Stomach smooth muscle (tissue), 2 donors: ENCODE data around the gene PAFAH1B2.

Experiments used
- H3K27ac ChIP-seq: one replicate; pipeline ENCODE4 v1.7.0; 2013; ENCODE audit warnings: mild to moderate bottlenecking, low read length, inconsistent platforms
- H3K27me3 ChIP-seq, 2 donors: one replicate each; pipeline ENCODE4 v1.7.0; 2013; ENCODE audit warnings: low read length in 2 of 2; ENCODE audit not compliant: insufficient read depth in 2 of 2, control insufficient read depth in 1 of 2
- H3K36me3 ChIP-seq, 2 donors: one replicate each; pipeline ENCODE4 v1.7.0; 2013; ENCODE audit warnings: low read length in 2 of 2; ENCODE audit not compliant: control insufficient read depth in 2 of 2, insufficient read depth in 2 of 2
- H3K4me1 ChIP-seq: one replicate; pipeline ENCODE4 v1.7.0; 2013; ENCODE audit warnings: low read length; ENCODE audit not compliant: control insufficient read depth, insufficient read depth
- H3K4me3 ChIP-seq, 2 donors: one replicate each; pipeline ENCODE4 v1.7.0; 2013; ENCODE audit warnings: low read length in 2 of 2
- H3K9ac ChIP-seq, 2 donors: one replicate each; pipeline ENCODE4 v1.7.0; 2013; ENCODE audit warnings: low read length in 2 of 2, mild to moderate bottlenecking in 1 of 2
- H3K9me3 ChIP-seq, 2 donors: one replicate each; pipeline ENCODE4 v1.7.0; 2013; ENCODE audit warnings: low read length in 2 of 2; ENCODE audit not compliant: control insufficient read depth in 2 of 2
- donor health status: healthy.
- donor health status: Pancreatic carcinoma.

PAFAH1B2 gene

DNA sequence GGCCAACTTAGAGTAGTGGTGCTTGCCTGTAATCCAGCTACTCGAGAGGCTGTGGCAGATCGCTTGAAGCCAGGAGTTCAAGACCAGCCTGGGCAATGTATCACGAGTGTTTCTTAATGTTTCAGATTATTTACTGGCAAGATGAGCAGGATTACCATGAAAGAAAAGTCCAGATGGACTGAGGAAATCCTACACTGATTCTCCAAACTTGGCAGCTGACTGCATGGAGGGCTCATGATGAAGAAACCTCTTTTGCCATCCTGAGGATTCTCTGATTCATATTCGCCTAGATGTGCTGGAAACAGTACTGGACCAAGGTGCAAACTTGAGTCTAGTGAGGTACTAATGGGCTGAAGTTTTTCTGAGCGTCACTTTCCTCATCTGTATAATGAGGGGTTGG lies 31.7 kb downstream of the PAFAH1B2 start:
- Histone ChIP-seq H3K27me3 (no peaks in the 10 kb centered on the region), H3K9me3 (no peaks in the 10 kb centered on the region), H3K36me3 (peaks cover 6% of the 10 kb centered on the region in 2 donors), H3K9ac (no peak overlapping the region), H3K27ac (peak overlapping the region; percentile 46), H3K4me1 (peaks cover 36% of the 10 kb centered on the region), H3K4me3 (no peak overlapping the region)

DNA sequence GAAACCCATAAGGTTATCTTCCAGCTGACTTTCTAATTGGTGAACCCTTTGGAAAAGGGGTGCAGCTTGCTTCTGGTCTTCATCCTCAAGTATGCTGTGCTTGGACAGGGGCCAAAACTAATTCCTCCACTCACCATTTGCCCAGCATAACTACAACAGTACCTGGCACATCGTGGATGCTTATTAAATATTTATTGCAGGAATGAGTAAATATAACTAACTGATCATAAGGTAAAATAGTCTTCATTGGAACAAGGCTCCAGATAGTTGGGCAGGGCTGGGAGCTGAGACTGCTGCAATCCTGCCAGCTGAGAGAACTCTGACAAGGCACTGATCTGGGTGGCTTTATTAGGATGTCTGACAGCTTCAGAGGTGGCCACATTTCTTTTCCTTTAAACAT lies 32.1 kb downstream of the PAFAH1B2 start:
- Histone ChIP-seq H3K4me1 (peaks cover 41% of the 10 kb centered on the region), H3K36me3 (peaks cover 3 to 4% of the 10 kb centered on the region in 2 donors), H3K4me3 (no peak overlapping the region), H3K27ac (peak overlapping the region; percentile 46), H3K9ac (no peak overlapping the region), H3K27me3 (no peaks in the 10 kb centered on the region), H3K9me3 (no peaks in the 10 kb centered on the region)

DNA sequence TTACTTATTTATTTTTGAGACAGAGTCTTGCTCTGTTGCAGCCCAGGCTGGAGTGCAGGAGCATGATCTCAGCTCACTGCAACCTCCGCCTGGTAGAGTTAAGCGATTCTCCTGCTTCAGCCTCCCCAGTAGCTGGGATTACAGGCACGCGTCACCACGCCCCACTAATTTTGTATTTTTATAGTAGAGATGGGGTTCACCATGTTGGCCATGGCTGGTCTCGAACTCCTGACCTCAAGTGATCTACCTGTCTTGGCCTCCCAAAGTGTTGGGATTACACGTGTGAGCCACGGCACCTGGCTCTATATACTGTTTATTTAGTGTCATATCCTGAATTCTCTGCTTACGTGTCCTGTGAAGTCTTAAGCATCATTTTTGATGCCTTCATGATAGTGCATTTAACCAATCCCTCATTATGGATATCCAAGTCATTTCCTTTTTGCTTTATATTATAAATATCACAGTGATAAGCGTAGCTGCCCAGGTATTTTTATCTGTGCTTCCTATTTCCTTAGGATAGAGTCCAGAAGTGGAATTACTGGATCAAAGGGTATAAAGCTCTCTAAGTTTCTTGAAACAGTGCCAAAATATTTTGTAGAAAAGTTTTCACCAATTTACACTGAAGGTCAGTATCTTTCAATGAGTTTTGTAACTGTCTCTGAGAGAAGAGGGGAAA lies 33.6 kb downstream of the PAFAH1B2 start:
- Histone ChIP-seq H3K4me1 (peaks cover 44% of the 10 kb centered on the region), H3K9ac (peak overlapping the region; percentile 69 to 83), H3K36me3 (peaks cover 6 to 9% of the 10 kb centered on the region in 2 donors), H3K4me3 (peak overlapping the region; percentile 74 to 90), H3K27ac (peak overlapping the region; percentile 93), H3K9me3 (no peaks in the 10 kb centered on the region), H3K27me3 (no peaks in the 10 kb centered on the region)

DNA sequence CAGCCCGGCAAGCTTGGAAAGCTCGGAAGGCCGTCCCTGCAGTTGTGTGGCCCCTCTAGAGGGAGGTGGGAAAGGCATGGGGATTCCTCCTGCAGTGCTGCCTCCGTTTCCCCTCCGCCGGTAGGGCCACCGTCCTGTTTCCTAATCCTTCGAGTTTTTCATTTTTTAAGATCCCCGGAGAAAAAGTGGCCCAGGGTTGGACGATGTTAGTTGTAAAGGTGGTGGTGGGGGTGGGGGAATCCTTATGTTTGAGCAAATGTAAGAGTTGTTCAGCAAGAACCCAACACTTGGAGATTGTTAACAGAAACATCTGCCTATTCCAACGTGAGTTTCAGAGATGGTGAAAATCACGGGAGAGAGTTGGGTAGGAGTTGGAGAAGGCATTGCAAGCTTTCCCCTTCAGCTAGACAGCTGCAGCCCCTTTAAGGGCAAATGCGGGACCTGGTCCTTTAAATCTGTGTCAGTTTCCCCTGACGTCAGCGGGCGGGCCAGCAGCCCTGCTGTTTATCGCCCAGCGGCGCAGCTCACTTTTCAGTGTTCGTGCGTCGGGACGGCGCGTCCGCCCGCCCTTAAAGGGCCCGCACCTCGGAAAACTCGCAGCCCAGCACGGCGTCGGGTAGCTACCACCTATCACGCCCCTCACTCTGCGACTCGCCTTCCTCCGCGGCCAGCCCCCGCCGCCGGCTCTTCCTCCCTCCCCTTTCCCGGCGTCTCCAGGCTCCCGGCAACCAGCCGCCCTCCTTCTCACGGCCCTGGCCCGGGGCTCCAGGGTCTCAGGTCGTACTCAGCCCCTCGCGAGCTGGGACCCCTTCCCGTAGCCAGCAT lies 34.3 kb downstream of the PAFAH1B2 start, which contains the start of gene SIDT2:
SIDT2 (plus strand) TSS at position 534 of the 825 bp plus-strand sequence. CDS start 521 bp downstream, outside the sequence.
- Histone ChIP-seq H3K36me3 (peaks cover 8 to 11% of the 10 kb centered on the region in 2 donors), H3K9ac (peak within 1 kb of the TSS; percentile 75 to 93), H3K27ac (peak within 1 kb of the TSS; percentile 93), H3K9me3 (no peaks in the 10 kb centered on the region), H3K27me3 (no peaks in the 10 kb centered on the region), H3K4me1 (peaks cover 39% of the 10 kb centered on the region), H3K4me3 (peak within 1 kb of the TSS; percentile 80 to 90)

DNA sequence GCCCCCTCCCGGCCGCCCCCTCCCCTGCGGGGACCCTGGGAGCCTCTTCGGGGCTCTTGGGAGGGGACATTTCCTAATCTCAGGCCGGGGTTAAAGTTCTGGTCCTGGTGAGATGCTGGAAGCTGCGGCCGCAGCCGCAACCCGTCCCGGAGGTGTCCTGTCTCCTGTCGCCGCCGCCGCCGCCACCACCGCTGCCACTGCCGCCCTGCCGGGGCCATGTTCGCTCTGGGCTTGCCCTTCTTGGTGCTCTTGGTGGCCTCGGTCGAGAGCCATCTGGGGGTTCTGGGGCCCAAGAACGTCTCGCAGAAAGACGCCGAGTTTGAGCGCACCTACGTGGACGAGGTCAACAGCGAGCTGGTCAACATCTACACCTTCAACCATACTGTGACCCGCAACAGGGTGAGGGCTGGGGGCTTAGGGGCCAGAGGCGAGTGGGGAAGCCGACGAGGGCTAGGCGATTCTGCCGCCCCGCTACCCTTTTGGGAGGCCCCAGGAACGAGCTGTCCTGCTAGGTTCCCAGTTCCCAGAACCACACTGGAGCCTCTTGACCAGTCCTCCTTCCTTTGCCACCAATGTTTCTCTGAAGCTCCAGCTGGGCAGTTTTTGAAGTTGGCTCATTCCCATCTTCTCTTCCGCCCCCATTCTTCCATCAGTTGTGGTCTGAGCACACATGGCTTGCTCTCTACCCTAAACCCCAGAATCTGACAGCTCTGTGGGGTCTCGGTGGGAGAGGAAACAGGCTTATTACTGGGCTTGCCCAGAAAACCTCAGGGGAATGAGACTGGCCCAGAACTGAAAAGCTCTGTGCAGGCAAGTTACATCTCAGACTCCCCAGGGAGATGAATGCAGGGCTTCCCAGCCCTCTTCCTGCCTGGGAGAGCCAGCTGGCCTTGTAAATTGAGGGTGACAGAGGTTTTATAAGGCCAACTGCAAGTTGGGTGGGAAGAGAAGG lies 35.2 kb downstream of the PAFAH1B2 start:
- no peaks in the 10 kb centered on the region for H3K27me3 ChIP-seq
- peak overlapping the region; percentile 93 for H3K27ac ChIP-seq
- H3K36me3 ChIP-seq, result peaks cover 12 to 17% of the 10 kb centered on the region in 2 donors
- H3K9me3 ChIP-seq, result no peaks in the 10 kb centered on the region
- peak overlapping the region; percentile 80 to 90 for H3K4me3 ChIP-seq
- H3K4me1 ChIP-seq, result peaks cover 39% of the 10 kb centered on the region
- peak overlapping the region; percentile 75 to 93 for H3K9ac ChIP-seq

DNA sequence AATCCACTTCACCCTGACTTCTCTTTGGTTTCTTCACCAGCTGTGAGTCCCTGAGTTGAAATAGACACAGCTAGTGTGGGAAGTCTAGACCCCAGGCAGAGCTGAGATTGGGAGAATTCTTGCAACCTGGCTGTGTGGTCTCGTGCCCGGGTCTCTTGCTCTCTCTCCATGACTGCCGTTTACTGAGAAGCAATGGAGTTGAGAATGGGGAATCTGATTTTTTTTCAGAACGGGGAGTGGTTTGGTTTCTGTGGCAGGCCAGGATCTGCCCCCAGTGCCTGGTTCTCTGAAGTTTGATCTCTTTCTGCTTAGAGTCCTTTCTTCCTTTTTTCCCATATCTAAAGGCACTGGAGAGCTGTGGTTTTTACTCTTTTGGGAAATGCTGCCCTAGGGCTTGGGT lies 35.9 kb downstream of the PAFAH1B2 start:
- Histone ChIP-seq H3K9me3 (no peaks in the 10 kb centered on the region), H3K27me3 (no peaks in the 10 kb centered on the region), H3K36me3 (peaks cover 12 to 17% of the 10 kb centered on the region in 2 donors), H3K27ac (peak overlapping the region; percentile 93), H3K9ac (peak overlapping the region; percentile 75 to 93), H3K4me3 (peak overlapping the region; percentile 80 to 90), H3K4me1 (peaks cover 39% of the 10 kb centered on the region)

DNA sequence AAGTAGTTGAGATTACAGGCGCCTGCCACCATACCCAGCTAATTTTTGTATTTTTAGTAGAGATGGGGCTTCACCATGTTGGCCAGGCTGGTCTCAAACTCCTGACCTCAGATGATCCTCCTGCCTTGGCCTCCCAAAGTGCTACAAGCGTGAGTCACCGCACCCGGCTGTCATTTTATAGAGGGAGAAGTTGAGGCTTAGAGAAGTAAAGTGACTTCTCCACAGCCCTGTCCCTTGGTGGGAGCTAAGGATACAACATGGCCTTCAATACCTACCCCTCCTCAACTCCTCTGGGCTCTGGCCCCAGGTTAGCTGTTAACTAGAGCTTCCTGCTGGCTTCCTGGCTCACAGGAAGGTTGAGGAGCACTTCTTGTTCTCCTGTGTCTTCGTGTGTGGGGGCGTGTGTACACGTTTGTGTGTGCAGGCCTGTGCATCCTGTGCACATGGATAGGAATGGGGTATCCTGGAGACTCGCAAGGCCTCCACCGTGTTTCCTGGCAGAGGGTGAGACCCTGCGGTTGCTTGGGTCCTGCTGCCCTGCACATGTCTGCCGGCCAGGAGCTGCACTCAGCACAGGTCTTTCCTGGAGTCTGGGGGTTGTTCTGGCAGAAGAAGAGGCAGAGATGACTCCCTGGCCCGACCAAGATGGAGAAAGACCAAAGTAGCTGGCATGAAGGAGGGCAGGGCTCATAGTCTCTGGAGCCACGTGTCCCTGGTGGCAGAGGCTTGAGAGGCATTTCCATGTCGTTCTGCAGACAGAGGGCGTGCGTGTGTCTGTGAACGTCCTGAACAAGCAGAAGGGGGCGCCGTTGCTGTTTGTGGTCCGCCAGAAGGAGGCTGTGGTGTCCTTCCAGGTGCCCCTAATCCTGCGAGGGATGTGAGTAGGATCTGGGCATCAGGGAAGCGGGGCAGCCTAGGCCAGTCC lies 36.8 kb downstream of the PAFAH1B2 start:
- H3K4me3 ChIP-seq, result peak overlapping the region; percentile 44 to 90
- peak overlapping the region; percentile 93 for H3K27ac ChIP-seq
- H3K4me1 ChIP-seq, result peaks cover 41% of the 10 kb centered on the region
- H3K27me3 ChIP-seq, result no peaks in the 10 kb centered on the region
- no peaks in the 10 kb centered on the region for H3K9me3 ChIP-seq
- H3K9ac ChIP-seq, result peak overlapping the region; percentile 23 to 36
- peaks cover 12 to 17% of the 10 kb centered on the region in 2 donors for H3K36me3 ChIP-seq

DNA sequence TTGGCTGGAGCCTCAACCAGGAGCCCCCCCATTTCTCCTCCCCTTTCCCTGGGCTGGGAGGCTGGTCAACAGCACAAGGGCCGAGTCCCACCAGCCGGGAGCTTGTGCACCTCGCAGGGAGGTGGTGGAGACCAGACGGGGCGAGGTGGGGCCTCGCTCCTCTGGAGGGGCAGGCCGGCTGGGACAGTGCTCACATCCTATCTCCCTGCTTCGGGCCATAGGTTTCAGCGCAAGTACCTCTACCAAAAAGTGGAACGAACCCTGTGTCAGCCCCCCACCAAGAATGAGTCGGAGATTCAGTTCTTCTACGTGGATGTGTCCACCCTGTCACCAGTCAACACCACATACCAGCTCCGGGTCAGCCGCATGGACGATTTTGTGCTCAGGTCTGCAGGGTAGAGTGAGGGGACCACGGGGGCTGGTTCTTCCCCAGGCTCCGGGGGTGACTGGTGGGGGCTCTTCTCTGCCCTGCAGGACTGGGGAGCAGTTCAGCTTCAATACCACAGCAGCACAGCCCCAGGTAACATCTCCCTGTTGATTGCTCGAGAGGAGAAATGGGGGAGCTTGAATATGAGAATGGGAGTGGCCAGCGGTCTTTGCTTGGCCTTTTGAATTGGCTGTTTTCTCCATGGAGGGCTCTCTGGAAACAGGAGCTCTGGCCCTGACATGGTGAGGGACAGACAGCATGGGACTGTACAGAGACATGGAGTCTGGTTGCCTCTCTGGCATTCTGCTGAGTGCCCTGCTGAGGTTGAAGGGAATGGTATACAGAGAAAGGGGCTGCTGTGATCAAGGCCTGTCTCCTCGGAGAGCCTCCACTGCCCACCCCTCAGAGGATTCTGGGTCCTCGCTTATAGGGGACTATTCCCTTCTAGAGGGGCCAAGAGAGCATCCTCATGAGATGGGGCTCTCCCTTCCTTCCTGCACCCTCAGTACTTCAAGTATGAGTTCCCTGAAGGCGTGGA lies 37.8 kb downstream of the PAFAH1B2 start:
- H3K27ac ChIP-seq, result no peak overlapping the region
- peak overlapping the region in 1 of 2 donors; percentile 23 for H3K9ac ChIP-seq
- H3K4me3 ChIP-seq, result peak overlapping the region; percentile 25 to 66

DNA sequence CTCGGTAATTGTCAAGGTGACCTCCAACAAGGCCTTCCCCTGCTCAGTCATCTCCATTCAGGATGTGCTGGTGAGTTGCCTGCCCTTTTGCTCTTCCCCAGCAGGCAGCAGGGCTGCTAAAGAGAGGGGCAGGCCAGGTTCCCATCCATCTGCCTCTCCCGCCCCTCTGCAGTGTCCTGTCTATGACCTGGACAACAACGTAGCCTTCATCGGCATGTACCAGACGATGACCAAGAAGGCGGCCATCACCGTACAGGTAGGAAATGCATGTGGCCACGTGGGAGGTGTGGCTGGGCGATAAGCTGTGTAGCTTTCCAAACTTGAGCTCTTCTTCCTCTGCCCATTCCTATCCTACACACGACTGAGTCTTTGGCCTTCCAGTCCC lies 38.5 kb downstream of the PAFAH1B2 start:
- no peak overlapping the region for H3K27ac ChIP-seq
- no peak overlapping the region for H3K9ac ChIP-seq
- H3K4me1 ChIP-seq, result peaks cover 42% of the 10 kb centered on the region
- H3K9me3 ChIP-seq, result no peaks in the 10 kb centered on the region
- peaks cover 18 to 26% of the 10 kb centered on the region in 2 donors for H3K36me3 ChIP-seq
- no peaks in the 10 kb centered on the region for H3K27me3 ChIP-seq
- H3K4me3 ChIP-seq, result no peak overlapping the region

More for the DNA sequence above, 37.8 kb downstream of the PAFAH1B2 start:
- peaks cover 42% of the 10 kb centered on the region for H3K4me1 ChIP-seq
- H3K36me3 ChIP-seq, result peaks cover 15 to 24% of the 10 kb centered on the region in 2 donors
- H3K27me3 ChIP-seq, result no peaks in the 10 kb centered on the region
- no peaks in the 10 kb centered on the region for H3K9me3 ChIP-seq
